RWPE2 (cell line): ENCODE measurements around the gene PEX5L.
A peak's percentile ranks its signal among the peaks of the same experiment; 100 is the strongest.

ENCODE experiments used
- ATAC-seq: fragments of 200-7000 bp; cut with Tn5 transposase; 3 replicates; pipeline ENCODE4 v1.9.1; 2021; ENCODE audit warnings: low read depth
- DNase-seq: peaks from one replicate; pipeline ENCODE4 v3.0.0-alpha.2; 2020; ENCODE audit warnings: low spot score
- H3K27ac ChIP-seq: fragments of 450-650 bp; 2 replicates; pipeline ENCODE4 v1.5.1; 2017; ENCODE audit warnings: mild to moderate bottlenecking; ENCODE audit not compliant: poor library complexity, severe bottlenecking
- H3K27me3 ChIP-seq: fragments of 250-450 bp; sonication (Bioruptor Pico); 2 replicates; pipeline ENCODE4 v1.5.1; 2021; ENCODE audit warnings: mild to moderate bottlenecking, moderate library complexity; ENCODE audit not compliant: insufficient read depth, poor library complexity, severe bottlenecking
- H3K36me3 ChIP-seq: fragments of 250-450 bp; sonication (Bioruptor Pico); 2 replicates; pipeline ENCODE4 v1.5.1; 2020; ENCODE audit warnings: low read depth, mild to moderate bottlenecking, moderate library complexity
- H3K4me1 ChIP-seq: fragments of 250-450 bp; sonication (Bioruptor Pico); 2 replicates; pipeline ENCODE4 v1.5.1; 2021; ENCODE audit warnings: mild to moderate bottlenecking, moderate library complexity; ENCODE audit not compliant: insufficient read depth, poor library complexity, severe bottlenecking
- H3K4me3 ChIP-seq: fragments of 250-450 bp; sonication (Bioruptor Pico); 2 replicates; pipeline ENCODE4 v1.5.1; 2021; ENCODE audit warnings: mild to moderate bottlenecking, moderate library complexity; ENCODE audit not compliant: severe bottlenecking
- H3K9me3 ChIP-seq: fragments of 250-450 bp; sonication (Bioruptor Pico); 2 replicates; pipeline ENCODE4 v1.5.1; 2021; ENCODE audit warnings: mild to moderate bottlenecking, moderate library complexity; ENCODE audit not compliant: severe bottlenecking
- TF ChIP-seq, protein P1 (sequence below): fragments of 450-650 bp; IDR thresholded peaks from one replicate; pipeline ENCODE4 v1.5.1; 2017; ENCODE audit warnings: mild to moderate bottlenecking, moderate library complexity; ENCODE audit not compliant: poor library complexity, severe bottlenecking

Gene PEX5L

GRCh38 chr3:179848711-179849110 lies 188.0 kb downstream of the PEX5L start:
- ATAC-seq = no peak
- no peaks in the 10 kb centered on the region for H3K9me3 ChIP-seq
- H3K36me3 ChIP-seq = no peaks in the 10 kb centered on the region
- no peaks in the 10 kb centered on the region for H3K4me1 ChIP-seq
- DNase-seq = no peak
- TF ChIP-seq, protein P1, sequence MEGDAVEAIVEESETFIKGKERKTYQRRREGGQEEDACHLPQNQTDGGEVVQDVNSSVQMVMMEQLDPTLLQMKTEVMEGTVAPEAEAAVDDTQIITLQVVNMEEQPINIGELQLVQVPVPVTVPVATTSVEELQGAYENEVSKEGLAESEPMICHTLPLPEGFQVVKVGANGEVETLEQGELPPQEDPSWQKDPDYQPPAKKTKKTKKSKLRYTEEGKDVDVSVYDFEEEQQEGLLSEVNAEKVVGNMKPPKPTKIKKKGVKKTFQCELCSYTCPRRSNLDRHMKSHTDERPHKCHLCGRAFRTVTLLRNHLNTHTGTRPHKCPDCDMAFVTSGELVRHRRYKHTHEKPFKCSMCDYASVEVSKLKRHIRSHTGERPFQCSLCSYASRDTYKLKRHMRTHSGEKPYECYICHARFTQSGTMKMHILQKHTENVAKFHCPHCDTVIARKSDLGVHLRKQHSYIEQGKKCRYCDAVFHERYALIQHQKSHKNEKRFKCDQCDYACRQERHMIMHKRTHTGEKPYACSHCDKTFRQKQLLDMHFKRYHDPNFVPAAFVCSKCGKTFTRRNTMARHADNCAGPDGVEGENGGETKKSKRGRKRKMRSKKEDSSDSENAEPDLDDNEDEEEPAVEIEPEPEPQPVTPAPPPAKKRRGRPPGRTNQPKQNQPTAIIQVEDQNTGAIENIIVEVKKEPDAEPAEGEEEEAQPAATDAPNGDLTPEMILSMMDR = no peak
- H3K4me3 ChIP-seq = no peak overlapping the region
- H3K27ac ChIP-seq = no peak overlapping the region
- H3K27me3 ChIP-seq = no peaks in the 10 kb centered on the region

- Histone ChIP-seq H3K4me1 (peaks cover 5% of the 10 kb centered on the region), H3K27ac (no peak overlapping the region), H3K36me3 (no peaks in the 10 kb centered on the region), H3K27me3 (no peaks in the 10 kb centered on the region), H3K4me3 (no peak overlapping the region), H3K9me3 (no peaks in the 10 kb centered on the region)
- ATAC-seq = no peak
- no peak for DNase-seq
- TF ChIP-seq, protein P1 = no peak
Observed at GRCh38 chr3:179842061-179842460, 194.7 kb downstream of the PEX5L start.

DNA sequence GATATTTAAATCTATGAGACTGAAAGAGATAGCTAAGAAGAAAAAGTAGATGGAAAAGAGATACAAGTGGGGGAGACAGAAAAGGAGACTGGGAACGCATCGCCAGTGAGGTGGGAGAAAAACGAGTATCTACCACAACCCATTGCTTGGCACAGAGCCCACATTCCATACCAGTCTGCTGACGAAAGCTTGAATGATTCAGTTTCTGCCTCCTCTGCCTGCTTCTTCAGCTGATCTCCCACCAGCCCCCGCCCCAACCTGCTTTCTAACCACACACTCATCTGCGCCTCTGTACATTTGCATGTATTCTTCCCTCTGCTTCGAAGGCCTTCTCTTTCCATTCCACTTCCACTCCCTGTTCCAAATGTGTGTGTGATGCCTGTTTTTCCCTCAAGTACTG lies 195.8 kb downstream of the PEX5L start:
- TF ChIP-seq, protein P1 = no peak
- H3K4me1 ChIP-seq = peaks cover 5% of the 10 kb centered on the region
- no peaks in the 10 kb centered on the region for H3K36me3 ChIP-seq
- H3K27ac ChIP-seq = no peak overlapping the region
- peak; percentile 90 for ATAC-seq
- peak; percentile 81 for DNase-seq
- H3K4me3 ChIP-seq = no peak overlapping the region
- H3K9me3 ChIP-seq = no peaks in the 10 kb centered on the region
- H3K27me3 ChIP-seq = no peaks in the 10 kb centered on the region

DNA sequence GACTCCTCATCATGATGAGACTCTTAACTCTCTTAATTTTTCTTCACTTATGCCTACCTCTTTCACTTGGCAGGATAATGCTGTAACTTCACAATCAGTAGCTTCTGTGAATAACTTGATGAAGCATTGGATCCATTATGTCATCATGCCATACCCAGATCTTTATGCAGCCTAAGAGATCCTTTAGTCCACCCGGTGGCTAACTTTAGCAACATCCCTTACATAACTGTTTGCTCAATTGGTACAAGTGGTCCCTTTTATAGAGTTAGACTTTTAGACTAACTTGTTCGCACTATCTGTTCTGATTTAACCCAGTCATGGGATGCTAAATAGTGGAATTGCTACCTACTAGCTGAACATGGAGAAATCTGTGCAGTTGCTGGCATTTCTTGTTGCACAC lies 199.4 kb downstream of the PEX5L start:
- ATAC-seq (0 out of 3 replicates have a peak, but pooled peaks have one; percentile 24), DNase-seq (no peak)
- Histone ChIP-seq H3K9me3 (no peaks in the 10 kb centered on the region), H3K27ac (no peak overlapping the region), H3K27me3 (no peaks in the 10 kb centered on the region), H3K4me3 (no peak overlapping the region), H3K4me1 (peaks cover 5% of the 10 kb centered on the region), H3K36me3 (no peaks in the 10 kb centered on the region)
- TF ChIP-seq, protein P1 = no peak

DNA sequence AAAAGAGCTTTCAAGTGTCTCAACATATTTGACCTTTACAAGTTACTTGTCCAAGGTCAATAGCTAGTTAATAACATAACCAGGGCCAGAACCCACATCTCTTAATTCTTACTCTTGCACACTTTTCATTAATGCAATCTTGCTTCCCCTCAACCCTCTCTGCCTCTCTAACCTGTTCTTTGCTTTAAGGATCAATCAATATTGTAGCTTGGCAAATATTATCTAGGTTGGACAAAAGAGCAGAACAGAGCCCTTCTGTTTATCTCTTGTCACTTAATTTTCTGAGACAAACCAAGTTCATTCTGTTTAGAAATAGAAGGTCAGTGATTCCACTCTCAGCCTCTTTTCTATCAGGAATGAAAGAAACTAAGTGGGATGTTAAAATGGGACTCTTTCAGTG lies 203.4 kb downstream of the PEX5L start:
- no peaks in the 10 kb centered on the region for H3K36me3 ChIP-seq
- DNase-seq (no peak), ATAC-seq (no peak)
- H3K9me3 ChIP-seq = no peaks in the 10 kb centered on the region
- no peak overlapping the region for H3K4me3 ChIP-seq
- TF ChIP-seq, protein P1 = no peak
- no peaks in the 10 kb centered on the region for H3K27me3 ChIP-seq
- no peak overlapping the region for H3K27ac ChIP-seq
- no peaks in the 10 kb centered on the region for H3K4me1 ChIP-seq
